ENCODE data around the gene RNASE4.

The RNASE4 gene

GRCh38 chr14:20746566-20746965 is 62.2 kb downstream of the RNASE4 start:
- Mint-ChIP-seq H3K4me3 (no peak overlapping the region), H3K27me3 (ENCODE audit: low read depth) (peaks cover 2% of the 10 kb centered on the region), H3K36me3 (ENCODE audit: low read depth) (no peaks in the 10 kb centered on the region), H3K27ac (no peak overlapping the region), H3K4me1 (no peaks in the 10 kb centered on the region), H3K9me3 (no peaks in the 10 kb centered on the region)
- TF ChIP-seq CTCF (IDR thresholded peaks at IDR 0.05; ENCODE audit: unreplicated experiment in 3 of 3), result no peak

- no peak overlapping the region for H3K27ac Mint-ChIP-seq
Measured at GRCh38 chr14:20748439-20748838, 64.1 kb downstream of the RNASE4 start.

GRCh38 chr14:20750194-20750593 is 65.8 kb downstream of the RNASE4 start:
- Mint-ChIP-seq H3K27me3 (ENCODE audit: low read depth) (peaks cover 5% of the 10 kb centered on the region), H3K9me3 (no peaks in the 10 kb centered on the region), H3K4me1 (no peaks in the 10 kb centered on the region), H3K4me3 (no peak overlapping the region), H3K36me3 (ENCODE audit: low read depth) (no peaks in the 10 kb centered on the region), H3K27ac (no peak overlapping the region)
- TF ChIP-seq CTCF (IDR thresholded peaks at IDR 0.05; ENCODE audit: unreplicated experiment in 3 of 3), result no peak

More at GRCh38 chr14:20748439-20748838, 64.1 kb downstream of the RNASE4 start:
- TF ChIP-seq CTCF (IDR thresholded peaks at IDR 0.05; ENCODE audit: unreplicated experiment in 3 of 3), result no peak
- Mint-ChIP-seq H3K36me3 (ENCODE audit: low read depth) (no peaks in the 10 kb centered on the region), H3K4me3 (no peak overlapping the region), H3K4me1 (no peaks in the 10 kb centered on the region), H3K9me3 (no peaks in the 10 kb centered on the region), H3K27me3 (ENCODE audit: low read depth) (peaks cover 5% of the 10 kb centered on the region)

Data from nephron (organoid).